Vagina (tissue), 2 donors: Measurements from ENCODE around the gene GLP2R.

Experiments
- CTCF ChIP-seq, 3 experiments: fragments of 450-650 bp in 2 of 3; fragments of 200-600 bp in 1 of 3; sonication (generic) in 1 of 3; IDR thresholded peaks; one replicate each; pipeline ENCODE4 v1.5.1; 2017 to 2019; ENCODE audit warnings: antibody characterized with exemption in 3 of 3, mild to moderate bottlenecking in 2 of 3, moderate library complexity in 2 of 3
- POLR2A ChIP-seq, 2 donors: fragments of 450-650 bp; IDR thresholded peaks; one replicate each; pipeline ENCODE4 v1.6.1; 2017; ENCODE audit warnings: antibody characterized with exemption in 2 of 2, mild to moderate bottlenecking in 2 of 2, moderate library complexity in 2 of 2
- POLR2AphosphoS5 ChIP-seq, 2 donors: sonication (generic); formaldehyde crosslinking; IDR thresholded peaks; one replicate each; pipeline ENCODE4 v1.9.0; 2017; ENCODE audit warnings: antibody characterized with exemption in 2 of 2, mild to moderate bottlenecking in 2 of 2, low read depth in 1 of 2; ENCODE audit not compliant: insufficient read depth in 1 of 2

GRCh38 chr17:9802294-9802693, 23.4 kb upstream of the GLP2R start:
- TF ChIP-seq POLR2A (IDR thresholded peaks at IDR 0.05) (no peak), CTCF (IDR thresholded peaks at IDR 0.05) (no peak), POLR2AphosphoS5 (IDR thresholded peaks at IDR 0.05; ENCODE audit: insufficient read depth in 1 of 2, low read depth in 1 of 2) (no peak)
